Ramos (cell line): ENCODE results near the gene KIR3DL3.
"Not testable (repeated sequence)": the region's sequence is repeated elsewhere in the genome, so short reads cannot be mapped to it uniquely, and the experiment has no call there.

Source experiments
- in situ Hi-C: fragments of 300-500 bp; cut with MboI; formaldehyde crosslinking; loops from one replicate; pipeline ENCODE4 v1.14.3; 2022; ENCODE audit warnings: low sequenced_read_pairs; ENCODE audit not compliant: unreplicated experiment

The KIR3DL3 gene

DNA sequence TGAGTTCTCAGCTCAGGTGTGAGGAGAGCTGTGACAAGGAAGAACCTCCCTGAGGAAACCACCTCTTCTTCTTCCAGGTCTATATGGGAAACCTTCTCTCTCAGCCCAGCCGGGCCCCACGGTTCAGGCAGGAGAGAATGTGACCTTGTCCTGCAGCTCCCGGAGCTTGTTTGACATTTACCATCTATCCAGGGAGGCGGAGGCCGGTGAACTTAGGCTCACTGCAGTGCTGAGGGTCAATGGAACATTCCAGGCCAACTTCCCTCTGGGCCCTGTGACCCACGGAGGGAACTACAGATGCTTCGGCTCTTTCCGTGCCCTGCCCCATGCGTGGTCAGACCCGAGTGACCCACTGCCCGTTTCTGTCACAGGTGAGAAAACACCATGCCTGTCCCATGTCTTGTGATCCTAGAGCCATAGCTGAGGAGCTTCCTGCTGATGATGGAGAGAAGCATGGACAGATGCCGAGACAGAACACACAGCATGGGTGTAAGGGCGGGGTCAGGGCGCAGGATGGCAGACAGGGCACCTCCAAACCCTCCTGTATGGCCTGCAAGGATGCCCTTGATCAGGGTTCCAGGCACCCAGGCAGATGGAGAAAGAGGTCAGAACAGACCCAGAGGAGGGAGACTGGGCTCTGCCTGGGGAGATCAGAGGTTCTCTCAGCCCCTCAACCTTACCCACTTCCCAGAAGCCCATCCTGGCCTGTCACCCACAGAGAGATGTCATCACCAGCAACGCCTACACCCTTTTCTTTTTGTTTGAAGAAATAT is 5.4 kb downstream of the KIR3DL3 start:
- in situ Hi-C loops = no loop called here

- in situ Hi-C loops = no loop called here
Measured at GRCh38 chr19:54731191-54731590, 6.9 kb downstream of the KIR3DL3 start.

- in situ Hi-C loops = not testable (repeated sequence)
Measured at GRCh38 chr19:54738306-54738705, 14.1 kb downstream of the KIR3DL3 start, which contains the start of gene KIR2DL3. TSS of gene KIR2DL3 (plus strand) at chr19:54738513. CDS start at chr19:54738546, 33 bp downstream.

GRCh38 chr19:54738715-54739114 is 14.5 kb downstream of the KIR3DL3 start:
- in situ Hi-C loops = no loop called here

DNA sequence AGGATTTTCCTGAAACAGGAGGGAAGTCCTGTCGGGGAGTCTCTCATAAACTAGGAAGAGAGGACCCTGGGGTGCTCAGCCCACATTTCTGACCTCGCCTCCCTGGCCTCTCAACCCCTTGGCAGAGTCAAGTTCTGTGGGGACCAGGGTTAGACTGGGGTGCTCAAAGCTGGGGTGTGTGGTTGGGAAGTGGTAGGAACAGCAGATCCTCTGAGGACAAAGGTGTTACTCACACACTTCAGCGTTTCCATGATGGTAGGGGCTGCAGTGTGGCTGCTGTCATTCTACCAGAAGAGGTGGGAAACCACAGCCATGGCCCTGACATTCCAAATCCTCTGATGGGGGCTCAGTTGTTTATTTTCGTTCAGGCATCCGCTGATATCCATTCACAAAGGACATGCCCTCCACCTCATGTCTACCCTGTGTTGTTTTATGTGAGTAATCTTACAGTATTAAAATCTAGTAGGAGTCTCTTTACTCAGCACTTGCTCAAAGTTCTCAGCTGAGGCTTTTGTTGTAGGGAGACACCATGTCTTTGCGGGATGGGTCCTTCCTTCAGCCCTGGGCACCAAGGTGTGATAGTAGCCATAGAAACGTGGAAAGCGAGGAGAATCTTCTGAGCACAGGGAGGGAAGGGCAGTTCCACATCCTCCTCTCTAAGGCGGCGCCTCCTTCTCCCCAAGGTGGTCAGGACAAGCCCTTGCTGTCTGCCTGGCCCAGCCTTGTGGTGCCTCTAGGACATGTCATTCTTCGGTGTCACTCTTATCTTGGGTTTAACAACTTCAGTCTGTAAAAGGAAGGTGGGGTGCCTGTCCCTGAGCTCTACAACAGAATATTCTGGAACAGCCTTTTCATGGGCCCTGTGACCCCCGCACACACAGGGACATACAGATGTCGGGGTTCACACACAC is 15.6 kb downstream of the KIR3DL3 start:
- in situ Hi-C loops = no loop called here

GRCh38 chr19:54741950-54742349 is 17.7 kb downstream of the KIR3DL3 start:
- in situ Hi-C loops = not testable (repeated sequence)

DNA sequence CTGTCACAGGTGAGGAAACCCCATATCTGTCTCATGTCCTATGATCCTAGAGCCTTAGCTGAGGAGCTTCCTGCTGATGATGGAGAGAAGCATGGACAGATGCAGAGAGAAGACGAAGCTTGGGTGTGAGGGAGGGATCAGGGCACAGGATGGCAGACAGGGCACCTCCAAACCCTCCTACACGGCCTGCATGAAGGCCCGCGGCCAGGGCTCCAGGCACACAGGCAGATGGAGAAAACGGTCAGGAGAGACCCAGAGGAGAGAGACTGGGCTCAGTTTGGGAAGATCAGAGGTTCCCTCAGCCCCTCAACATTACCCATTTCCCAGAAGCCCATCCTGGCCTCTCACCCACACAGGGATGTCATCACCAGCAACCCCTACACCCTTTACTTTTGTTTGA is 19.8 kb downstream of the KIR3DL3 start:
- in situ Hi-C loops = not testable (repeated sequence)

DNA sequence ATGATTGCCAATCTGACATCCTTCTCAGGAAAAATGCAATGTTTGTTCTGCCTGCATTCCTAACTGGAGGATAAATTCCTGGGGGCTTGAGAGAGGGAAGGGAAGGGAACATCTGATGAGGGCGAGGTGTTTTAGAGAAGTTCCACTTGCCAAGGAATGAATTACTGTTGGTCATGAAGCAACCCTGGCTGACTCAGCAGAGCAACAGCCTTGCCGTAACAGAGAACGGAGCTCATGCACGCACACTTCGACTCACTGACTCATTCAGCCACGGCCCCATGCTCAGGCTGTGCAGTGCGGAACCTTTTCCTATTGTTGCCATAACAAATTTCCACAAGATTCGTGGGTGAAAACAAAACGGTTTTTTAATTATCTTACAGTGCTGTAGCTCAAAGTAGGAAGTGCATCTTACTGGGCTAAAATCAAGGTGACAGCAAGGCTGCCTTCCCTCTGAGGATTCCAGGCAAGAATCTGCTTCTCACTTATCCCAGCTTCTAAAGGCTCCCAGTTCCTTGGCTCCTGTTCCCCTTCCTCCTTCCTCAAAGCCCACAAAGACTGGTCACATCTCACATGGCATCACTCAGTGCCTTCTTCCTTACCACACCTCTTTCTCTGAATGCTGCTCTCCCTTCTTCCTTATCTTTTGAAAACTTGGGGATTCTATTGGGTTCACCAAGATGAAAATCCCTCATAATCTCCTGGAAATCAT is 23.5 kb downstream of the KIR3DL3 start:
- in situ Hi-C loops = not testable (repeated sequence)

GRCh38 chr19:54750276-54750675 is 26.0 kb downstream of the KIR3DL3 start:
- in situ Hi-C loops = not testable (repeated sequence)

DNA sequence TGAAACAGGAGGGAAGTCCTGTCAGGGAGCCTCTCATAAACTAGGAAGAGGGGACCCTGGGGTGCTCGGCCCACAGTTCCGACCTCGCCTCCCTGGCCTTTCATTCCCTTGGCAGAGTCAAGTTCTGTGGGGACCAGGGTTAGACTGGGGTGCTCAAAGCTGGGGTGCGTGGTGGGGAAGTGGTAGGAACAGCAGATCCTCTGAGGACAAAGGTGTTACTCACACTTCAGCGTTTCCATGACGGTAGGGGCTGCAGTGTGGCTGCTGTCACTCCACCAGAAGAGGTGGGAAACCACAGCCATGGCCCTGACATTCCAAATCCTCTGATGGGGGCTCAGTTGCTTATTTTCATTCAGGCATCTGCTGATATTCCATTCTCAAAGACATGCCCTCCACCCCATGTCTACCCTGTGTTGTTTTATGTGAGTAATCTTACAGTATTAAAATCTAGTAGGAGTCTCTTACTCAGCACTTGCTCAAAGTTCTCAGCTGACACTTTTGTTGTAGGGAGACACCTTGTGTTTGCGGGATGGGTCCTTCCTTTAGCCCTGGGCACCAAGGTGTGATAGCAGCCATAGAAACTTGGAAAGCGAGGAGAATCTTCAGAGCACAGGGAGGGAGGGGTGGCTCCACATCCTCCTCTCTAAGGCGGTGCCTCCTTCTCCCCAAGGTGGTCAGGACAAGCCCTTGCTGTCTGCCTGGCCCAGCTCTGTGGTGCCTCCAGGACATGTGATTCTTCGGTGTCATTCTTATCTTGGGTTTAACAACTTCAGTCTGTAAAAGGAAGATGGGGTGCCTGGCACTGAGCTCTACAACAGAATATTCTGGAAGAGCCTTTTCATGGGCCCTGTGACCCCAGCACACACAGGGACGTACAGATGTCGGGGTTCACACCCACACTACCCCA is 32.2 kb downstream of the KIR3DL3 start:
- in situ Hi-C loops = not testable (repeated sequence)

- in situ Hi-C loops = not testable (repeated sequence)
Measured at GRCh38 chr19:54758577-54758976, 34.3 kb downstream of the KIR3DL3 start.

GRCh38 chr19:54764219-54764618 is 40.0 kb downstream of the KIR3DL3 start:
- in situ Hi-C loops = not testable (repeated sequence)

DNA sequence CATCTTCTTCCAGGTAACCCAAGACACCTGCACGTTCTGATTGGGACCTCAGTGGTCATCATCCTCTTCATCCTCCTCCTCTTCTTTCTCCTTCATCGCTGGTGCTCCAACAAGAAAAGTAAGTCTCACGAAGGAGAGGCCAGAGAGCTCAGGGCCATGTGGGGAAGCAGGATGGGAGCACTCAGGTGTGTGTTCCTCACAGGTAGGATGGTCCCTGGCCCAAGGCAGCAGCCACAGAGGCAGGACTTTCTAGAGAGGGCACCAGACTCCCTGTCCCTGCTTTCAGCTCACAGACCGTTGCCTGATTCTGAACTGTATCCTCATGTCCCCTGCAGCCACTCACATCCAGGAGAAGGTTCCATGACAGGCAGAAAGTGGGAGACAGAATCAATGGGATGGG is 42.2 kb downstream of the KIR3DL3 start:
- in situ Hi-C loops = not testable (repeated sequence)

- in situ Hi-C loops = not testable (repeated sequence)
Measured at GRCh38 chr19:54769646-54770045, 45.4 kb downstream of the KIR3DL3 start, which contains the start of gene KIR2DL1. TSS of gene KIR2DL1 (plus strand) at chr19:54769793. CDS start at chr19:54769851, 58 bp downstream.

- in situ Hi-C loops = not testable (repeated sequence)
Measured at GRCh38 chr19:54770511-54770910, 46.3 kb downstream of the KIR3DL3 start.

DNA sequence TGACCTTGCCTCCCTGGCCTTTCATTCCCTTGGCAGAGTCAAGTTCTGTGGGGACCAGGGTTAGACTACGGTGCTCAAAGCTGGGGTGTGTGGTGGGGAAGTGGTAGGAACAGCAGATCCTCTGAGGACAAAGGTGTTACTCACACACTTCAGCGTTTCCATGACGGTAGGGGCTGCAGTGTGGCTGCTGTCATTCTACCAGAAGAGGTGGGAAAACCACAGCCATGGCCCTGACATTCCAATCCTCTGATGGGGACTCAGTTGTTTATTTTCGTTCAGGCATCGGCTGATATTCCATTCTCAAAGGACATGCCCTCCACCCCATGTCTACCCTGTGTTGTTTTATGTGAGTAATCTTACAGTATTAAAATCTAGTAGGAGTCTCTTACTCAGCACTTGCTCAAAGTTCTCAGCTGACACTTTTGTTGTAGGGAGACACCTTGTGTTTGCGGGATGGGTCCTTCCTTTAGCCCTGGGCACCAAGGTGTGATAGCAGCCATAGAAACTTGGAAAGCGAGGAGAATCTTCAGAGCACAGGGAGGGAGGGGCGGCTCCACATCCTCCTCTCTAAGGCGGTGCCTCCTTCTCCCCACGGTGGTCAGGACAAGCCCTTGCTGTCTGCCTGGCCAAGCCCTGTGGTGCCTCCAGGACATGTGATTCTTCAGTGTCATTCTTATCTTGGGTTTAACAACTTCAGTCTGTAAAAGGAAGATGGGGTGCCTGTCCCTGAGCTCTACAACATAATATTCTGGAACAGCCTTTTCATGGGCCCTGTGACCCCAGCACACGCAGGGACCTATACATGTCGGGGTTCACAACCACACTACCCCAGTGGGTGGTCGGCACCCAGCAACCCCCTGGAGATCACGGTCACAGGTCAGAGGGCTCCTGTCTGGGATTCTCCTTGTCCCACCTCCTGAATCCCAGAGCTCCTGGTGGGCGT is 47.0 kb downstream of the KIR3DL3 start:
- in situ Hi-C loops = not testable (repeated sequence)

GRCh38 chr19:54772666-54773065 is 48.4 kb downstream of the KIR3DL3 start:
- in situ Hi-C loops = not testable (repeated sequence)

DNA sequence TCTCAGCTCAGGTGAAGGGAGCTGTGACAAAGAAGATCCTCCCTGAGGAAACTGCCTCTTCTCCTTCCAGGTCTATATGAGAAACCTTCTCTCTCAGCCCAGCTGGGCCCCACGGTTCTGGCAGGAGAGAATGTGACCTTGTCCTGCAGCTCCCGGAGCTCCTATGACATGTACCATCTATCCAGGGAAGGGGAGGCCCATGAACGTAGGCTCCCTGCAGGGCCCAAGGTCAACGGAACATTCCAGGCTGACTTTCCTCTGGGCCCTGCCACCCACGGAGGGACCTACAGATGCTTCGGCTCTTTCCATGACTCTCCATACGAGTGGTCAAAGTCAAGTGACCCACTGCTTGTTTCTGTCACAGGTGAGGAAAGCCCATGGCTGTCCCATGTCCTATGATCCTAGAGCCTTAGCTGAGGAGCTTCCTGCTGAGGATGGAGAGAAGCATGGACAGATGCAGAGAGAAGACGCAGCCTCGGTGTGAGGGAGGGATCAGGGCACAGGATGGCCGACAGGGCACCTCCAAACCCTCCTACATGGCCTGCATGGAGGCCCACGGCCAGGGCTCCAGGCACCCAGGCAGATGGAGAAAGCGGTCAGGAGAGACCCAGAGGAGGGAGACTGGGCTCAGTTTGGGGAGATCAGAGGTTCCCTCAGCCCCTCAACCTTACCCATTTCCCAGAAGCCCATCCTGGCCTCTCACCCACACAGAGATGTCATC is 51.0 kb downstream of the KIR3DL3 start:
- in situ Hi-C loops = not testable (repeated sequence)
